GM12878 (cell line): Measurements from ENCODE around the gene SOBP. TPM values are rescaled to one million over a fixed set of nuclear protein-coding genes. Genes with fewer than 3 reads are reported as not detected.

ENCODE experiments used
- CEBPZ ChIP-seq: fragments of 150-350 bp; IDR thresholded peaks from 2 replicates; pipeline ENCODE4 v1.6.1; 2016; ENCODE audit warnings: low read depth, low read length
- CUX1 ChIP-seq: IDR thresholded peaks from 2 replicates; pipeline ENCODE4 v1.6.1; 2012; ENCODE audit warnings: improper control_type of control experiment, low read depth, low read length; ENCODE audit not compliant: insufficient replicate concordance
- EED ChIP-seq: sonication (generic); IDR thresholded peaks from 2 replicates; pipeline ENCODE4 v1.6.1; 2016; ENCODE audit warnings: antibody characterized with exemption, low read depth
- HSF1 ChIP-seq: fragments of 150-350 bp; IDR thresholded peaks from 2 replicates; pipeline ENCODE4 v1.6.1; 2014; ENCODE audit warnings: mild to moderate bottlenecking, low read depth, low read length
- KAT2A ChIP-seq: conservative IDR thresholded peaks from 2 replicates; pipeline ENCODE4 v1.6.1; 2011; ENCODE audit warnings: low read depth, low read length; ENCODE audit not compliant: control insufficient read depth
- TARDBP ChIP-seq: IDR thresholded peaks from 2 replicates; pipeline ENCODE4 v1.6.1; 2016; ENCODE audit warnings: borderline replicate concordance
- TCF3 ChIP-seq: IDR thresholded peaks from 2 replicates; pipeline ENCODE4 v1.6.1; 2012; ENCODE audit warnings: low read depth, mild to moderate bottlenecking, low read length, borderline replicate concordance; ENCODE audit not compliant: insufficient read depth
- YBX1 ChIP-seq: fragments of 450-650 bp; IDR thresholded peaks from 2 replicates; pipeline ENCODE4 v1.6.1; 2016; ENCODE audit warnings: antibody characterized with exemption
- polyA plus RNA-seq, 11 experiments: library from polyadenylated mRNA; depleted of rRNA in 4 of 11; unstranded in 6 of 11; stranded (reverse) in 5 of 11; fragments of >200 nt; fragmentation: Nextera tagmentation in 4 of 11; fragmentation: Illumina TruSeq in 1 of 11; extraction: Ambion mirVana in 4 of 11; extraction: Trizol in 1 of 11; gene quantifications; 1 replicate in 1 of 11; 2 replicates in 10 of 11; pipeline versions ENCODE4 v1.2.1 to v1.2.3, GENCODE V29; 2011 to 2016; ENCODE audit warnings: inconsistent platforms in 2 of 11, missing spikeins in 2 of 11, low read depth in 1 of 11
- total RNA-seq, 4 experiments: library from RNA; depleted of rRNA in 3 of 4; stranded (reverse); fragments of >200 nt in 3 of 4; fragmentation: Illumina TruSeq in 1 of 4; extraction: Trizol in 1 of 4; gene quantifications; 2 replicates each; pipeline versions ENCODE4 v1.2.1 to v1.2.3, GENCODE V29; 2013 to 2021

The SOBP gene
- total and polyA plus RNA-seq, 10 of the 15 experiments (the other 5 are each of a cell fraction or from before 2014, with no cell fraction given), result 0.49 to 1.9 (median 0.78) TPM

GRCh38 chr6:107684996-107685395, 195.1 kb downstream of the SOBP start (continued):
- TF ChIP-seq CEBPZ (no peak), KAT2A (no peak), HSF1 (no peak), EED (no peak), YBX1 (no peak), TCF3 (no peak), TARDBP (no peak), CUX1 (no peak)
